HG03066 (cell line): ENCODE measurements around the gene PARD6G.
"Not testable (repeated sequence)": the region's sequence is repeated elsewhere in the genome, so short reads cannot be mapped to it uniquely, and the experiment has no call there.

Source experiments
- ATAC-seq: cut with Tn5 transposase; IDR thresholded peaks from one replicate; pipeline ENCODE4 v1.9.1; 2021; ENCODE audit warnings: low read depth; ENCODE audit not compliant: unreplicated experiment

Gene PARD6G

GRCh38 chr18:80243204-80243603 lies 4.1 kb downstream of the PARD6G start:
- no peak for ATAC-seq

- no peak for ATAC-seq
Observed at GRCh38 chr18:80241919-80242777, 5.2 kb downstream of the PARD6G start.

GRCh38 chr18:80239830-80240229 lies 7.5 kb downstream of the PARD6G start:
- no peak for ATAC-seq

- no peak for ATAC-seq
Observed at GRCh38 chr18:80238651-80239260, 8.6 kb downstream of the PARD6G start.

- ATAC-seq: not testable (repeated sequence)
Observed at GRCh38 chr18:80237519-80237918, 9.8 kb downstream of the PARD6G start.

DNA sequence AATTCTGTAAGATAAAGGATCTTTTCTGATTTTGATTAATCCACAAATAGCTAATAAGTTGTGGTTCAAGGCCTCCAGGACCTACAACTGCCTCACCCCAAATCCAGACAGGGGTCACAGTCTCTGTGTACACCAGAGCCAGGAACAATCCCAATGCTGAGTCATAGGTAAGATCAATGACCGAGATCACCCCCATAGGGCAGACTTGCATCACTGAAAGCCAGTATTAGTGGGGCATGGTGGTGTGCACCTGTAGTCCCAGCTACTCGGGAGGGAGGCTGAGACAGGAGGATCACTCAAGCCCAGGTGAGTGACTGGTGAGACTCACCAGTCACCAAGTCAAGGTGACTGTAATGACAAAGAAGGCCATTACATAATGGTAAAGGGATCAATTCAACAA lies 12.9 kb downstream of the PARD6G start:
- ATAC-seq: no peak

- ATAC-seq: no peak
Observed at GRCh38 chr18:80233899-80234298, 13.4 kb downstream of the PARD6G start.

DNA sequence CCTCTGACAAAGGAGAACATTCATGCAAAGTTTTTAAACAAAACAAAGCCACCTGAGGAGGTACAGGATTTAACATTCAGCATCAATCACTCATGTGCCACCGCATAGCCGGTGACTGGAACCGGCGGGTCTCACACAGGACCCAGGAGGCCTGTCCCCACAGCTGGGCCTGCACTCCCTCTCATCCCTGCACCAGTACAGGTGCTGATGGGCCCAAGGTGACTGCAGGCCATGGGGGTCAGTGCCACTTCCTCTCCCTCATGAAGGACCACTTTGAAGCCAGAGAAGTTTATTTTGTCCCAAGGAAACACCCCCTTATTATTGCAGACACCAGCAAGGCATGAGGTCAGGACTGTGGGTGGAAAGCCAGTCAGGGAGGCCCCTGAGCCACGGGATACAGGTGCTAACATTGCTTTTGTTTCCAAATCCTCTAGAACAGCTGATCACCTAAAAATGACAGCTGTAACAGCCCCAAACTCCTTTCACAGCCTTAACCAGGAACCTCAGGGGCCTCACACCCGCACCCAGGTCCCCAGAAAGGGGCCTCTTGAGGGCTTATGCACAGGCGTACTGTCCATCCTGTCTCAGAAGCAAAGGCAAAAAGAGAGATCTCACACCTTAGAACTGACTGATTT lies 14.0 kb downstream of the PARD6G start:
- ATAC-seq: no peak

DNA sequence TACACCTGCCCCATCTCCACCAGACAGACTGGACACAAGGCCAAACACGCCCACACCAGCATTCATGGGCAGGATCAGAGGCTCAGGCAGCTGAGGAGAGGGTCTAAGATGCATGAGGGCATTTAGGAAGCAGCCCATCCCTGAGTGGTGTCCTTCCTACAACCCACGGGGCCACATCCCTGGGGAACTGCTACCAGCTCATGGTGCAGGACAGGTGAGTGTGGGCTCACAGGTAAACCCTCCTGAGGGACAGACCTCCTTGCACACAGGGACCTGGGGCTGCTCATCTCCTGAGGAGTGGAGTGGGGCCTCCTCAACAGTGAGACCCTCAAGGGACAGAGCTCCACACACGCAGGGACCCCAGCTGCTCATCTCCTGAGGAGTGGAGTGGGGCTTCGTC lies 14.6 kb downstream of the PARD6G start:
- ATAC-seq: no peak

DNA sequence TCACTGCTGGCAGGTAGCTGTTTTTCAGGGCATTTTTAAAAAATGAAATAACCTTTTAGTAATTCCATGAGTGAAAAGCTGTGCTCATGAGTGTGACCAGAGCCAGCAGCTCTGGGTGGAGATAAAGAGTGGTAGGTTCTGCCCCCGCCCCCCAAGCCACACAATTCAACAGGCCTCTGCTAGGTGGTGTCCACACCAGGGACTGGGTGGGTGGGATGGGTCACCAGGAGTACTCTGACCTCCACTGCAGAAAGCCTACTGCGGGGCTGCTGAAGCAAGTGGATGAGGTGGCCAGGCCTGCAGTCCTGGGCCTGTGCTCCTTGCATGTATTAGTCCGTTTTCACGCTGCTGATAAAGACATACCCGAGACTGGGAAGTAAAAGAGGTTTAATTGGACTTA lies 15.3 kb downstream of the PARD6G start:
- no peak for ATAC-seq

GRCh38 chr18:80231616-80232015 lies 15.7 kb downstream of the PARD6G start:
- no peak for ATAC-seq

DNA sequence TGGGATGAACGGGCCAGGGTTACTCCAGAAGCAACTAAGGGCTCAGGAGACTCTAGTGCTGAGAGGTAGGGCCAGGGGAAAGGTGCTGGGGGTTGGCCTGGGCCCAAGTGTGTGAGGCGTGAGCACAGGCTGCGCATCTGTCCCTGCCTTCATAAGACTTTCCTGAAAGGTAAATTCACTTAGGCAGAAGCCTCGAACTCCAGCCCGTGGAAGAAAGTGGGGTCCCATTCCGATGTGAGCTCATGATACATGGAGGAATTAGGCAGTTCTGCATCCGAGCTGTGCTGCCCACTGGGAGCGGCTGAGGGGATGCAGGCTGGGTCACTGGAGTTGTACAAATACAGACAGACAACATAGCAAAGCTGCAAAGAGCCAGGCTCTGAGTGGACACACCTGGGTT lies 16.2 kb downstream of the PARD6G start:
- no peak for ATAC-seq

- ATAC-seq: no peak
Observed at GRCh38 chr18:80229766-80230745, 17.3 kb downstream of the PARD6G start.

DNA sequence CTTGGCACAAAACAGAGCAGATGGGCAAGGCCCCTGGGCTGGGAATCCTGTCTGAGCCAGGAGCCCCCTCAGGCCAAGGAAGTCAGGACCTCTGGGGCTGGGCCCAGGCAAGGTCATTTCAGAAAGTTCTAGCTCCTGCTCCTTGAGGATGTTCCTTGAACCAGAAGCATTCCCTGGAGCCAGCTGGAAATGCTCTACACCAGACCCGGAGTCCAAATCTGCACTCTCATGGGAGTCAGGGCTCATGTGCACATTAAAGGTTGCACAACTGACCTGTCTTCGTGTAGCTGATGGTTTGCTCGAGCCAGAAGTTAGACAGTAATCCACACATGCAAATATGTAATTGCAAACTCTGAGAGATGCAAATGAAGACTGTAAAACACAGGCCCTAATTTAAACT lies 18.0 kb downstream of the PARD6G start:
- no peak for ATAC-seq

DNA sequence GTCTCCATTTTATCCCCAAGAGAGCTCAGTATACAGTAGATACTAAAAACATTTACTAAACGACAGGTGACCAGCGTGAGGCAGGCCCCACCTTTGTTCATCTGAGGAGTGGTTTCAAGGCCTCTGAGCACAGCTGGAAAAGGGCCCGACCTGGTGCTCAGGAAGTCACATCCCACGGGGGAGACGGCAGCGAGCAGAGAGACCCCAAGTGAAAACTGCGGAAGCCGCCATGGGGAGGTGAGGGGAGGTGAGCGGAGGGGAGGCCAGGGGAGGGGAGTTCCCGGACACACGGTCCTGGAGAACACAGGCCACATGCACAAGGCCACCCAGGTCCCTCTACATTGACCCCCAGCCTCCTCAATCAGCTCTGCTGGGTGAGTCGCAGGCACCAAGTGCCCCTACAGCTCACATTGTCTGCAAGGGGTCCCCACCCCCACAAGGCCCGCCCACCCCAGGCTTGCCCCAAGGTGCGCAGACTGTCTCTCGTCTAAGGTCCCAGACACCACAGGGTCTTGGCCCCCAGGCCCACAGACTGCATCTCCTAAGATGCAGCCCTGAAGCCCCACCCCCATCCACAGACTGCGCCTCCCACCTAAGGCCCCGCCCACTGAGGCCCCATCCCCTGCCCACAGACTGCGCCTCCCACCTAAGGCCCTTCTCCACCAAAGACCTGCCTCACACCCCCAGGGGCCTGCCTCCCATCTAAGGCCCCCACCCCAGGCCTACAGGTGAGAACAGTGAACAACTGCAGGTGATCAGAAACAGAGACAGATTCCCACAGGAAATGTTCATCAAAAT lies 19.1 kb downstream of the PARD6G start:
- ATAC-seq: no peak

DNA sequence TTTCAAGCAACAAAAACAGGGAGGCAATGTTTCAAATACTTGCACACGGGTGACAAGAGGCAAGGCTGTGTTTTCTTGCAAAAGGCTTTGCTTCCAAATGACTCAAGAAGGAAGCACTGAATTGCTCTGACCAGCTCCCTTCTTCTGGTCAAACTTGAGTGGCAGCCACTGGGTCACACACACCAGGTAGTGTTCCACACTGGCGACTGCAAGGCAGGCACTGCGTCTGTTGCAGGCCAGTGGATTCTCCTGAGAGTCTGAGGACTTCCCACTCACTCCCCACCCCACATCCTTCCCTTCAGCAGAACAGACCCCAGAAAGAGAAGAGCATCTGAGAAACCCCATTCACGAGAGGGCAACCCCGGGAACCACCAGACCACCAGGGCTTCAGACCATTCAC lies 19.8 kb downstream of the PARD6G start:
- no peak for ATAC-seq

DNA sequence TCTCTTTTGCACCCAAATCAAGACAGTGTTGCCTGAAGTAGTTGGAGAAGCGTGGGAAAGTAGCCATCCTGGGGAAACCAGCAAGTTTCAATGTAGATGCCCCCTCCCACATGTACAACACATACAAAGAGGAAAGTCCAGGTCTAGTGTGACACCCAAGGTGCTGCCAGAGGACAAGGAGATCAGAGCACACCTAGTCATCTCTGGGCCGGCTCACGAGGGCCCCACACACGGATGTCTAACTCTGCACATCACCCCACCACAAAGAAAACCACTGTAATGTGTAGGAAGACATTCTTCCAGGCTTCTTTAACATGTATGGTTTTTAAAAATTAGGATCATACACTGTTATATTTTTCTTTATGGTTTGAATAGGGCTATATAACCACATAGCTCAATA lies 21.6 kb downstream of the PARD6G start:
- ATAC-seq: no peak

DNA sequence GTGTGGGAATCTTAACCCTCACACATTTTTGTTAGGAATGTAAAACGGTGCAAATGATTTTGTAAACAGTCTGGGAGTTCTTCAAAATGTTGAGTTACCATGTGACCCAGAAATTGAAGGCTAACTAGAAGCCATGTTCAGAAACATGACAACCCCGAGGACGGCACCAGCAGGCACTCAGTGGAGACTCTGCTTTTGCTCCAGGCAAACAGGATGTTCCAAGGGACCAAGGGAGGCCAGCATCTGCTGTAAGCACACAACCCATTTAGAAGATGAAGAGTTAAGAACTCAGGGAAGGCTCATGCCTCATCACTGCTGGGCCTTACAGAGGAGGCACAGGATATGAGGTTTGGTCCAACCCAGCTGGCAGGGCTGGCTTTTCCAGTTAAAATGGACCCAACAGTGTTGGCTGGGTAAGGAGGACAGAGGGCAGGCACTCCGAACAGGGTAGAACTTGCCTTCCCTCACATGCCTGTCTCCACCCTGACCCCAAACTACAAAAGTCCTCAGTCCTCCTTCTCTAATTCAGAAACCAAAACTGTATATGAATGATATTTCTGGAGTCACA lies 23.6 kb downstream of the PARD6G start:
- no peak for ATAC-seq

- not testable (repeated sequence) for ATAC-seq
Observed at GRCh38 chr18:80219488-80219887, 27.8 kb downstream of the PARD6G start.
